ENCODE data around the gene FNDC3B.
"Not testable (repeated sequence)": the region's sequence is repeated elsewhere in the genome, so short reads cannot be mapped to it uniquely, and the experiment has no call there.

The FNDC3B gene

GRCh38 chr3:172246107-172246844, 206.9 kb downstream of the FNDC3B start:
- no peak for DNase-seq

GRCh38 chr3:172247525-172248274, 208.3 kb downstream of the FNDC3B start:
- no peak for DNase-seq

- DNase-seq = no peak
Observed at GRCh38 chr3:172249039-172249438, 209.7 kb downstream of the FNDC3B start.

GRCh38 chr3:172251211-172251610, 211.8 kb downstream of the FNDC3B start:
- no peak for DNase-seq

DNA sequence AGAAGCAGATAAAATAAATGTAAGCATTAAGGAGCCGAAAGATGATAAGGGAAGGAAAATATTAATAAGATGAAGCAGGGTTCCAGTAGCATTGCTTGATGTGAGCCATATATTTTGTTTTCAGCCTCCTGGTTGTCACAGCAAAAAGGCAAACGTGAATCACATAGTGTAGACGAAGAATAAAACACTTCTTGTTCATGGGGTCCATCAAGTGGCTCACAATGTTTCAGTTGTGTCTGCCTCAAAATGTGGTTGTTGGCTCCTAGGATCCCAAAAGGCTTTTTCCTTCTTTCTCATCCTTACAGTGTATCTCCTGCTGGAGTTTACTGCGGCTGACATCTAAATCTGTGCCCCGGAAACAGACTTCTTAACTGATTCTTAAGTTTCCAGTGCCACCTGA, 213.8 kb downstream of the FNDC3B start:
- no peak for DNase-seq

DNA sequence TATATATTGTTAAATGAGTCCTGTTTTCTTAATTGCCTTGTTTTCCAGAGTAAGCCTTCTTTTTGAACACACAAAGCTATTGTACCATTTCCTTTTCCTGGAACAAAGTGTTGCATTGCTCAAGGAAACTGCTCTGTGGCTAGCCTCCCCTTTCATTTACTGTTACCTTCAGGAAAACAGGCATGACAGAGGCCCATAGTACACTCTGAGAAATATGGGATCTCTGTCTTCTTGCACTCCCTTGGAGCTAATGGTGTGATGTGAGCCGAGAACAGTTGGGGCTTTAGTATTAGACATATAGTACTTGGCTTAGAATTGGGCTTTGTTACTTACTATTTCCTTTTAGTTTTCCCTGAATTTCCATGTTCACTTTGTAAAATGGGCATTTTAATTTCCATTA, 215.2 kb downstream of the FNDC3B start:
- no peak for DNase-seq

GRCh38 chr3:172255321-172255720, 215.9 kb downstream of the FNDC3B start:
- DNase-seq = not testable (repeated sequence)

DNA sequence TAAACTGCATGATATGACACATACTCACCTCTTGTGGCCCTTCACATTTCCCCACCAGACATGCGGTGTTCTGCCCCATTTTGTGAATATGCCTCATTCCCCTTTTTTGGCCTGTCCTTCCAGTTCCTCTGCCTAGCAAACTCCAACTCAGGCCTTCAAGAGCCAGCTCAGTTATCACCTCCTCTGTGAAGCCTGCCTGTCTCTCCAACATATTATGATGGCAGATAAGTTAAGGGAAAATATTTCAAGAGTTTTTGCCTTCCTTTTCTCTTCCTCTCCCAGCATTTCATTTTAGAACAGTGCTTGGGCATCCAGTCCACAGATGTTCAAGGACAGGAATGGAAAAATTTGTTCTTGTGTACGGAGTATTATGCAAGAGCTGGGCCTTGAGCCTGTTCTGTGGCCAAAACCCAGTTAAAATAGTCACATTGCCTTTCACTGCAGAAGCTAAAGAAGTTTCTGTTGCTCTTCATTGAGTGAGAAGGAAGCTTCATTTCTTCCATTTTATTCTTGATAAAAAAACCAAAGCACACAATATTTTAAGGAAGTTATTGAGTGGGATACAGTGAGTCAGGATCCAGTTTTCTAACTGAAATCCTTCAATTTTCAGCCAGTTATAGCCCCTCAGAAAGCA, 216.8 kb downstream of the FNDC3B start:
- no peak for DNase-seq

DNA sequence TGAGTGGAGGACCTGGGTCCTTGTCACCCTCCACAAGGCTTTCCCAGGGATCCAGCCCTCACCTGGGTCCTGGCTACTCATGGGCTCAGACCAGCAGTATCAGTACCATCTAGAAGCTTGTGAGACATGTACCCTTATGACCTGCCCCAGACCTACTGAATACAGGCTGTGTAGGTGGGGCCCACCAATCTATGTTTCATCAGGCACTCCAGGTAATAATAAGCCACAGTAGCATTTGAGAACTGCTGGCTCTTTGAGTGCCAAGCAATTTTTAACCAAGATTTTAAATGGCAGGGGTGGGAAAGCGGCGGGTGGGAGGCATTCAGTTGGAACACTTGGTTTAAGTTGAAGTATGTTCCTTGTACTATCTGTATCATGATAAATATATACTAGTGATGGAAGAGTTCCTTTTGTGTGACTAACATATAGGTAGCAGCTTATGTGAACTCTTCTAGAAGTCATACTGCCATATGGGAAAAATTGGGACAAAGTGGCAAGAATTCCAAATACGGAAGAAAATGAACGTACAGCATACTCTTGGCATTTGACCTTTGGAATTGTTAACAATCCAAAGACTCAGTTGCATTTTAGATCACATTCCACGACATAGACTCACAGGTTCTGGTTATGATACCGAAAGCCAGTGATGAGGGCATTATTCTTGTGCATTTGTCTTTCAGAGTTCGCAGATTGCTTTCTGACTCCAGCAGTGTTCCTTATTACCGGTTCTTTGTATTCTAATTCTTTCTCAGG, 218.4 kb downstream of the FNDC3B start:
- DNase-seq = no peak

DNA sequence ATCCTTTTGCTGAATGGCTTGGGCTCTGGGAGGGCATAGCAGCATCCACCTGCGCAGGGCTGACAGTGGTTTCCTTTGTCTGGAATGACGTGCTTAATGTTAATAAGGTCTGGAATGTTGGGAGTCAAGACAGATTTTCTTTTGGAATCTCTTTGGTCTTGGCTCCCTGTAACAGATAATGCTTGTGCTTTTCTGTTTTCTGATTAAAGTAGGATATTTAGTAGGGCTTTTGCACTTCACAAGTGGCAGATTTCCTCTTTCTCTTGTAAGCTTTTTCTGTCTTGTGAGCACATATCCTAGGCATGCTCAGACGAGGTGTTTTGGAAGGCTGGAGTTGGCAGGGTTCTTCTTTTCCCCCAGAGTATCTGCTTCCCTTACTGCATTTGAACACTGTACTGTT, 219.2 kb downstream of the FNDC3B start:
- DNase-seq = no peak

DNA sequence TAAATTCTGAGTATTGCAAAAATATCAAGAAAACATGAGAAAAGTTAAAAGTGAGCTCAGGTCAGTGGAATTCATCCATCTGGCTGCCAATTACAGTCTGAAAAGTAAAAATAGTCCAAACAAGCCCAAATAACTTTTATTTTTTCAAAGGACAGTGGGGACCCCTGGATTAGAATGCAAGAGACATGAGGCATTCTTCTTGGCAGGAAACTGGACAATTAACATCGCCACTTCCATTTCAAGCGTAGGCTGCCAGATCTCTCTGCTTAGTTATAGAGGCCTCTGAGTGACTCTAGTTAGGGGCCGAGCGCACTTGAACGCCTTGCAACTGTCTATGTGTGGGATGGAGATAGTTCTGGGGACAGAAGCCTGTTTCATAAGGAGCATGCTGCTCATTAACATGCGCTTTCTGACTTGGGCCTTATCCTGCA, 219.7 kb downstream of the FNDC3B start:
- DNase-seq = no peak

- DNase-seq = no peak
Observed at GRCh38 chr3:172259726-172260248, 220.4 kb downstream of the FNDC3B start.

- DNase-seq = no peak
Observed at GRCh38 chr3:172260381-172260780, 221.0 kb downstream of the FNDC3B start.

- no peak for DNase-seq
Observed at GRCh38 chr3:172261054-172261453, 221.7 kb downstream of the FNDC3B start.

DNA sequence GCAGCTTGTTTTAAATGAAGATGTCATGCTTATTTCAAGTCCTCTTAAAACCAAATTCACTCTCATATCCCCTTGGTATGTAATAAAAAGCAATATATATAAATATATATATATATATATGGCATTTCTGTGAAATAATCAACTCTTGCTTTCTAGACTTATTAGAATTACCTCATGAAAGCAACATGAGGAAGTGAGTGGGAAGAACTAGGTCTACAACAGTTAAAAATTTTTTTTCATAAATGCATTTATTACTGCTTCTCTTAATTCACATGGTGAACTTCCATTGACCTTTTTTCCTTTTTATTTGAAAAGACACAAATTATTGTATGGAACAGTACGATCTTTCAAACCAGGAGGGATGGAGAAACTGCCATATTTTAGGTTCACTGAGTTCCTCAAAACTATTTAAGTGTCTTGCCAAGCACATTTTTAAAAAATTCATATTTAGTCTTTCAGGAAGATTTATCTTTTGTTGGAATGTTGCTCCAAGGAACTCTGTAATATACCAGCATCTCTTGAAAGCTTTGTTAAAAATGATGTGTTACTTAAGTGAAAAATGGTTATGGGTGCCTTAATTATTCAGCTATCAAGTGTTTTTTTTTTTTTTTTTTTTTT, 223.7 kb downstream of the FNDC3B start:
- DNase-seq = no peak

DNA sequence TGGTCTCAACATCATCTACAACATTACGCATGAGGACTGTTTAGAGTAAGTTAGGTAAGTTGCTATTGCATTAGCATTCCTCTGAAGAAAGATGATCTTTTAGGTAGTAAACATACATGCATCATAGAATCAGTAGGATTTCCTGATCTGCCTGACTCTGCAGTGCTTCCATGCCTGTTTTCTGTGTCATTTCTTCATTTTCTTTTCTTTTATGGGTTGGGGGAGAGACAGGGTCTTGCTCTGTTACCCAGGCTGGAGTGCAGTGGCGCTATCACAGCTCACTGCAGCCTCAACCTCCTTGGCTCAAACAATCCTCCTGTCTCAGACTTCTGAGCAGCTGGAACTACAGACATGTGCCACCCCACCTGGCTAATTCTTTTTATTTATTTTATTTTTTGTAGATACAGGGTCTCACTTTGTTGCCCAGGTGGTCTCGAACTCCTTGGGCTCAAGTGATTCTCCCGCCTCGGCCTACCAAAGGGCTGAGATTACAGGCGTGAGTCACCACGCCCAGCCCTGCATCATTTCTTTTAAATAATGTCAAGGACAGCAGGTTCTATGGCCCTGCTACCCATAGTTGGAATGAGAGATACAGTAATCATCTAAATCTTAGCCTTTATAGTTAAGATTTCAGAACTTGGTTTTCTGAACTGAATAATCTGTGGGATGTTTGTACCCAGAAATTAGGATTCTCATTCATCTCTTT, 224.6 kb downstream of the FNDC3B start:
- DNase-seq = no peak

- DNase-seq = no peak
Observed at GRCh38 chr3:172266103-172266502, 226.7 kb downstream of the FNDC3B start.

DNA sequence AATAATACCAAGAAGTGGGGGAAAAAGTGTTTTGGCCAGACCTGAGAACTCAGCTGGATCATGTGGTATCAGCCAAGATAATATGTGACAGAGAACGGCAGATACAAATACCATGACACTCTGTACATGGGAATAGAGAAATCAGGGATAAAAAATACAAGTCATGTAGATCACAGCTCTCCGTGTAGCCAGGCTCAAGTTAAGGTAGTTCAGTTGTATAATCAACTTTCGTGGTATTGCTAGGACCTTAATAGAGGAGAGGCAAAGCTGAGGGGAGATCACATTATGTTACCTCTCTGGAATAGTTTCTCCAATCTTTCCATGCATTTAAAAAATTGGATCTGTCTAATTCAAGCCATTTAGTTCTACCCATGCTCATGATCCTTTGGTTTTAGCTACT, 229.0 kb downstream of the FNDC3B start:
- no peak for DNase-seq

GRCh38 chr3:172268868-172269267, 229.5 kb downstream of the FNDC3B start:
- no peak for DNase-seq

- DNase-seq = no peak
Observed at GRCh38 chr3:172270557-172271166, 231.3 kb downstream of the FNDC3B start.

GRCh38 chr3:172271386-172271976, 232.1 kb downstream of the FNDC3B start:
- DNase-seq = no peak
